ENCODE measurements around the gene DIP2C.

DIP2C gene

DNA sequence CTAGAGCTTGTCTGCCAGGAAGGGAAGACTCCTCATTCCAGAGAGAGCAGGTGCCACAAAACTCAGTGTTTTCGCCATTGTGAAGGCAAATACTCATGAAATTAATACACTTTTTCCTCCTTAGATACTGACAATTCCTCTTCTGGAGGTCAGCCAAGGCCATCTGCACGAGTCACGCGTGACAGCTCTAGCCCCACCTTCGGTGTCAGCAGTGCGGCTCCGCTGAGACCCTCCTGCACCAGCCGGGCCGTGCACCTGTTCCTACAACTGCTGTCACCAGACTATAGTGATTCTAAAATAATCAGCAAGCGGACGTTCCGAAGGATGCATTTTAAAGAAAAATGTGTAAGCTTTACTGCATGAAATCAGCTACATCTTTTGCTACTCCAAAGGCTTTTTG, 127.7 kb downstream of the DIP2C start:
- Mint-ChIP-seq H3K9me3 (peaks cover 17% of the 10 kb centered on the region), H3K4me3 (no peak overlapping the region), H3K27me3 (peaks cover 16% of the 10 kb centered on the region), H3K4me1 (ENCODE audit: low read depth) (no peaks in the 10 kb centered on the region), H3K36me3 (ENCODE audit: low read depth) (no peaks in the 10 kb centered on the region), H3K27ac (no peak overlapping the region)

DNA sequence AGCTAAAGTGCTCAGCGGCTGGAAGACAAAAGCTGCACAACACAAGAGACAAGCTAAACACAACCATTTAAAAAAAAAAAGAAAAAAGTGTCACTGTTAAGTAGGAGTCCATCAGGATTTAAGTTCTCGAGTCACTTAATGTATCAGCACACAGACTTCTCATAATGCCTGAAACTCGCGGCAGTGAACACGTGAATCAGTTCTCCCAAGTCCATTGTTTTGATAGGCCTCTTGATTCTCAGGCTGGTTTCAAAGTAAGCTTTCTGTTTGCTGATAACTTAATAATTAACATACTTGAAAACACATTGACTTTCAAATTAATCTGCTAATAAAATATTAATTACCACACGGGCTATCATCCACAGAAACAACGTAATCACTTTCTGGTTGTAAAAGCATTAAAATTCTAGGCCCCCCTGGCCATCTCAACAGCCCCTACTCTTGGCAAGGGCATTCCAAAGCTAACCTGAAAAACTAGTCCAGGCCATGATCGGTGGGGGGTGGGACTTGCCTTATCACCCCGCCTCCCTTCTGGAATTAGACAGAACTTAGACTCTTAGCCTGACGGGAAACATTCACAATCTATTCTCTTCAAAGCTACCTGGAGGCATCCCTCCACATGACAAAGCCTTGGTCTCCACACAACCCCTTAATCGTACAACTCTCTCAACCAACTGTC, 129.0 kb downstream of the DIP2C start:
- peaks cover 17% of the 10 kb centered on the region for H3K9me3 Mint-ChIP-seq
- H3K27me3 Mint-ChIP-seq = peaks cover 17% of the 10 kb centered on the region
- H3K4me3 Mint-ChIP-seq = no peak overlapping the region
- no peak overlapping the region for H3K27ac Mint-ChIP-seq
- no peaks in the 10 kb centered on the region for H3K36me3 Mint-ChIP-seq (ENCODE audit: low read depth)
- H3K4me1 Mint-ChIP-seq (ENCODE audit: low read depth) = no peaks in the 10 kb centered on the region

DNA sequence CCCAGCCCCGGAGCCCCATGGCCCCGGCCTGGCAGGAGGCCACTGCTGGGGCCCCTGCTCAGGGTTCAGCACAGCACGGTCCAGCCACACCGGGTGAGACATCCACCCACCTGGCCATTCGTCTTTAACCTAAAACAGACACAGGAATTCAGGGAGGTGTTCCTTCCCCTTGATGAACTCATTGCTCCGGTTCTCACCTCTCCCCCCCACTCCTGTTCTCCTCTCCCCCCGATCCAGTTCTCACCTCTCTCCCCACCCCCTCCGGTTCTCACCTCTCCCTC, 129.8 kb downstream of the DIP2C start:
- Mint-ChIP-seq H3K27ac (no peak overlapping the region), H3K4me1 (ENCODE audit: low read depth) (no peaks in the 10 kb centered on the region)

DNA sequence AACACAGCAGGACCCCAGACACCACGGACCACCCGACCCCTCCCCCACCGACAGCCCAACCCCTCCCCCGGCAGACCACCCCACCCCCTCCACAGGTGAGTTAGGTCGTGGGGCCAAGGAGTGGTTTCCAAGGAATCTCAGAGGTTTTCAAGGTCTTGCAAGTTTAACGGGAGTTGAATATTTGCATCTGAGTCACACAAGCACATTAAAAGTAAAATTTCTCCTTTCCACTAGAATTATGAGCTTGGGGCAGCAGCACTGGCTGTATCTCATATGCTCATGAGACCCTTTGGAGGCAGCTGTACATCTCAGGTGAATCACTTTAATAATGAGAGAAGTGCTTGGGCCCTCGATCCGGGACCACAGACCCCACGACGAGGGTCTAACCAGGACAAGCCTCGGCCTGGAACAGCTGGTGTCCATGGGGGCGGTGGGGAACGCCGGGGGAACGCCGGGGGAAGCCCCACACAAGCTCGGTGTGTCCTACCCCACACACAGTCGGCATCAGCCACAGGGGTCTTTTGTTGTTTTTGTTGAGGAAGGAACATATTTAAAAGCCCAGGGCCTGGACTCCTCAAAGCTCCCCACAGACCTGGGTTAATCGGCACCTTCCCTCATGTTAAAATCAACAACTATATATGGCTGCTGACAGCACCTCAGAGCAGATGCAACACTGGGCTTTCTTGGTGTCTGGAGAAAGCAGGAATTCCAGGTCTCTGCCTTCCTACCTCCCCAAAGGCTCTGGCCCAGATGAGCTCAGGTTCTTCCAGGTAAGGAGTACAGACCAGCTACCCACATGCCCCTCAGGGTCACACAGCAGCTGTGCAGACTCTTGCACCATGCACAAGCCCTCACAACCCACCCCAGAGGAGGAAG, 130.3 kb downstream of the DIP2C start:
- H3K27me3 Mint-ChIP-seq = peaks cover 9% of the 10 kb centered on the region
- no peaks in the 10 kb centered on the region for H3K4me1 Mint-ChIP-seq (ENCODE audit: low read depth)
- no peak overlapping the region for H3K4me3 Mint-ChIP-seq
- no peaks in the 10 kb centered on the region for H3K36me3 Mint-ChIP-seq (ENCODE audit: low read depth)
- H3K27ac Mint-ChIP-seq = no peak overlapping the region
- H3K9me3 Mint-ChIP-seq = peaks cover 10% of the 10 kb centered on the region

More for the DNA sequence above, 129.8 kb downstream of the DIP2C start:
- Mint-ChIP-seq H3K36me3 (ENCODE audit: low read depth) (no peaks in the 10 kb centered on the region), H3K27me3 (peaks cover 15% of the 10 kb centered on the region), H3K9me3 (peaks cover 16% of the 10 kb centered on the region), H3K4me3 (no peak overlapping the region)

DNA sequence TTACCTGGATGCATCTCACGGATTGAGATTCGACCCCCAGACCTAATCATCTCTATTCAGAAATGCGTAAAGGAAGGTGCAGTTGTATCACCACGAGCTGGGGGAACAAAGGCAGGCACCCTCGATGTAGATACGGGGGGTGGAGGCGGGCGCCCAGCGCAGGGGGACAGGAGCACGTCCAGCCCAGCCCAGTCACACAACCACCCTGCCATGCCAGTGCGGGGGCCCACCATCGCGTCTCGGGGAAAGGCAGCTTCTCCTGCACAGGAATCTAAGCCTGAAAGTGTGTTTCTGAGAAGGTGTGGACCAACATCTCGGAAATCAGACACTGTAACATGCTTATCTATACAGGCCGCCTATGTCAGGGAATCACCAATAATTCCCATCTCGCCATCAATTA, 131.1 kb downstream of the DIP2C start:
- no peak overlapping the region for H3K4me3 Mint-ChIP-seq
- peaks cover 6% of the 10 kb centered on the region for H3K27me3 Mint-ChIP-seq
- no peak overlapping the region for H3K27ac Mint-ChIP-seq
- H3K4me1 Mint-ChIP-seq (ENCODE audit: low read depth) = no peaks in the 10 kb centered on the region
- H3K9me3 Mint-ChIP-seq = peaks cover 2% of the 10 kb centered on the region
- no peaks in the 10 kb centered on the region for H3K36me3 Mint-ChIP-seq (ENCODE audit: low read depth)

DNA sequence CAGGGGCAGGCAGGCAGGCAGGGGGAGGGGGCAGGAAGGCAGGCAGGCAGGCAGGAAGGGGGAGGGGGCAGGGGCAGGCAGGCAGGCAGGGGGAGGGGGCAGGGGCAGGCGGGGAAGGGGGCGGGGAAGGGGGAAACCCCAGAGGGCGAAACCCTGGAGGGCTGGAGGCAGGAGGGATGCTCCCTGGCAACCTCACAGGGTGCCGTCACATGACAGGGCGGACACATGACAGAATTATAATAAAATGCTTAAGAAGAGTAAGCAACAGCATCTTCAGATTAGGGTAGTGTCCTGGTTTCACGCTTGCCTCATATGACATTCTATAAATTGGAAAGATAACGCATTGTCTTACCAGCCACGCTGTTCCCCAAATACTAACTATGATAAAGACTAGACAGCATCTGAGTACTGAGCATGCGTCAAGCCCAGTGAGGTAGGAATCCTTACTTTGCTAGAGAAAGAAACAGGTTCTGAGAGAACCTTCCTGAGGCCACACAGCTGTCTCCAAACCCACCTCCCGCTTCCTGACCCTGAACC, 131.6 kb downstream of the DIP2C start:
- Mint-ChIP-seq H3K27ac (no peak overlapping the region), H3K4me1 (ENCODE audit: low read depth) (no peaks in the 10 kb centered on the region), H3K36me3 (ENCODE audit: low read depth) (no peaks in the 10 kb centered on the region), H3K9me3 (no peaks in the 10 kb centered on the region), H3K4me3 (no peak overlapping the region), H3K27me3 (peaks cover 10% of the 10 kb centered on the region)

DNA sequence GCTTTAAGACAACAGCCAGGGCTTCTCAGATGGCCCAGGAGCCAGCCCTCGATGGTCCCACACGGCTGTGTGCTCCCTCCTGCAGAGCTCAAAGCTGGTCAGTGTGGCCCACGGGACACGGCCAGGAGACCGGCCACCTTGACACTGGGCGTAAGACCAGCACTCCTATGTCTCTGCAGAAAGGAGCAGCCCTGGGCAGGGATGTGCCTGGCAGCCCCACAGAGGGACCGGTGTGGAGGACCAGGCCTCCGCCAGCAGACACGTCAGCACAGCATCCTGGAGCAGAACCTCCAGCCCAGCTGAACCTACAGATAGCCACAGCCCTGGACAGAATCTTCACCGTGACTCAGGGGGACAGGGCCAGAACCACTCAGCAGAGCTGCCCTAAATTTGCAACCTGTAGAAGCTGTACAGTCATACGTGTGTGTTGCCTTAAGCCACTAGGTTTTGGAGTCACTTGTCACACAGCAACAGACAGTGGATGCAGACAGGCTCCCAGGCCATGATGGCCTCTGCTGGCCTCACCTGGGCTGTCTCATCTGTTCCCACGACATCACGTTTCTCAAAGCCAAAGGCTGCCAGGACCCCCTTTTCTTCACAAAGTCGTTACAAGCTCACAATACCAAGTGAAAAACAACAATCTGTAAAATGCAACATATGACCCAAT, 132.4 kb downstream of the DIP2C start:
- Mint-ChIP-seq H3K4me3 (no peak overlapping the region), H3K36me3 (ENCODE audit: low read depth) (no peaks in the 10 kb centered on the region), H3K27ac (no peak overlapping the region), H3K27me3 (peaks cover 10% of the 10 kb centered on the region), H3K9me3 (no peaks in the 10 kb centered on the region), H3K4me1 (ENCODE audit: low read depth) (no peaks in the 10 kb centered on the region)

DNA sequence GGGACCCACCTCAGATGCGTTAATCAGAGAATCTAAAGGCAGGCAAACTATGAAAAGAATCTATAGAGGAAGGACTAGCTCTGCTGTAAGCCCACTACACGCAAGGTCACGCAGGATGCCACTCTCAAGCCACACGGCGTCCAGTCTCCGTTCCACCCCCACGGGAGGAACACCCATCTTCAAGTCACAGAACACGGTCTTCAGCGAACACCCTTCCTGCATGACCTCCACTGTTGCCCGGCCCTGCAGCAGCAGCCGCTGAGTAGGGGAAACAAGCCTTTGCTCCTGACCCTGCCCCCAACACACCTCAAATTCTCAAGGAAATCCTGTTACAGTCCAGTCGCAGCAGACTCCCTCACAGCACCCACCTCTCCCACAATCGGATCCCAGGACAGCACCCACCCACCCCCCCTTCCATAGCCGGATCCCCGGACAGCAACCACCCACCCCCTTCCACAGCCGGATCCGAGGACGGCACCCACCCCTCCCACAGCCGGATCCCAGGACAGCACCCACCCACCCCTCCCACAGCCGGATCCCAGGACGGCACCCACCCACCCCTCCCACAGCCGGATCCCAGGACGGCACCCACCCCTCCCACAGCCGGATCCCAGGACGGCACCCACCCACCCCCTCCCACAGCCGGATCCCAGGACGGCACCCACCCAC, 133.7 kb downstream of the DIP2C start:
- H3K9me3 Mint-ChIP-seq = no peaks in the 10 kb centered on the region
- no peak overlapping the region for H3K27ac Mint-ChIP-seq
- H3K27me3 Mint-ChIP-seq = peaks cover 10% of the 10 kb centered on the region
- H3K4me3 Mint-ChIP-seq = no peak overlapping the region
- no peaks in the 10 kb centered on the region for H3K4me1 Mint-ChIP-seq (ENCODE audit: low read depth)
- H3K36me3 Mint-ChIP-seq (ENCODE audit: low read depth) = no peaks in the 10 kb centered on the region

DNA sequence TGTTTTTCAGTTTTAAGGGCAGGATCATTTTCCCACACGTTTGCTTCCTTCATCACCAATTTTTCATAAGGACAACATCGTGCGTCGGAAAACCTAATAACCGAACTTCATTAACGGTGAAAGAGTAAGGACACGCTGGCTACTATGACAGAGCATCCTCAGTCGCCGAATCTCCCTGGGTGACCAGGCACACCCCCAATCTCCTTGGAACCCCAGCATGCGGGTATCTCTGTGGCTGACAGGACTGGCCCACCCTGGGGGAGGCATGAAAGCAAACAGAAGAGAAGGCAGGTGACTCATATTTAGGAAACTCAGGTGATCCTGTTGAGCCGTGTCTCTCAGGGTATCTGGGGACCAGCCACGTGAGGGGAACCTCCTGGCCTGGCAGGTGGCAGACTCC, 134.2 kb downstream of the DIP2C start:
- Mint-ChIP-seq H3K4me1 (ENCODE audit: low read depth) (no peaks in the 10 kb centered on the region), H3K36me3 (ENCODE audit: low read depth) (no peaks in the 10 kb centered on the region), H3K4me3 (no peak overlapping the region), H3K27ac (no peak overlapping the region), H3K27me3 (peaks cover 10% of the 10 kb centered on the region), H3K9me3 (no peaks in the 10 kb centered on the region)

DNA sequence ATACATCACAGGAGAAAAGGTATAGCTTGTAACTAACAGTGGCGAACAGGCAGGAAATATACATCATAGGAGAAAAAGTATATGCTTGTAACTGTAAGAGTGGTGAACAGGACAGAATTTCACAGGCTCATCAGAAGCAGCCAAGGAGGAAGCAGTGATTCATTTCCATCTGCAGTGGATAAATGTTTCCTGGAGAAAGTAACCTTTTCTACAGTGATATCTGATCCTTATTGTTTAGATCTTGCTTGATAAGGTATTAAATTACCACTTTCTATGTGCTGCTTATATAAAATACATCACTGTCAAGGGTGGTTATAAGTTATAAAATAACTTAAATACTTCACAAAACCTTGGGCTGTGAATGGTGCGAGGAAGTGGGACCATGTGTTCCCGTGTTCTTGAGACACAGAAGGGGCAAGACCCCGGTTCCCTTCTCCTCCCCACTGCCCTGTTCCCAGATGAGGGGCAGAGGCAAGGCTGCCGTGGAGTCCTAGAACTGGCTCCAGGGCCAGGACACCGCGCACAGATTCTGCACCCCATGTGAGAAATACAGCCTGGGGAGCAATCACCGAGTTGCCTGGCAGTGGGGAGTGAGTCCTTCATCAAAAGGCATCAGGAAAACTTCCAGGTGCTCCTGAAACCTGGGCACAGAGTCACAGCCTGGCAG, 135.2 kb downstream of the DIP2C start:
- Mint-ChIP-seq H3K27me3 (peaks cover 10% of the 10 kb centered on the region), H3K27ac (no peak overlapping the region), H3K36me3 (ENCODE audit: low read depth) (no peaks in the 10 kb centered on the region), H3K4me1 (ENCODE audit: low read depth) (no peaks in the 10 kb centered on the region), H3K9me3 (no peaks in the 10 kb centered on the region), H3K4me3 (no peak overlapping the region)

DNA sequence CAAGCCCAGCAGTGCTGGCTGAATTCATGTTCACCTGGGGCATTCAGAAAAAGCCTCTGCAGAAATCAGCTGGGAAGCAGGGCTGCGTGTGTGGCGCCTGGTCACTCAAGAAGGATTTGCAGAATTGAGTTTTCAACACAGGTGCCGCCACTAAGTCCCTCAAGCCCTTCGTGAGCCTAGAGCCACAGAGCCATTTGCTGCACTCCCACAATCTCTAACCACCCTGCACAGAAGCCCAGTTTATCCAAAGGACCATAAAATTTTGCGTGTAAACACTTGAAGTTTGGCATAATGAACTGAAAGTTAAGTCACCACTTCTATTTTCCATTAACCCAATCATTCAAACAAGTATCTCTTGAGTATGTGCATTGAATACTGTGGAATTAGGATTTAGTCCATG, 136.2 kb downstream of the DIP2C start:
- H3K27me3 Mint-ChIP-seq = peaks cover 14% of the 10 kb centered on the region
- no peaks in the 10 kb centered on the region for H3K4me1 Mint-ChIP-seq (ENCODE audit: low read depth)
- no peaks in the 10 kb centered on the region for H3K36me3 Mint-ChIP-seq (ENCODE audit: low read depth)
- H3K4me3 Mint-ChIP-seq = no peak overlapping the region
- no peak overlapping the region for H3K27ac Mint-ChIP-seq
- H3K9me3 Mint-ChIP-seq = no peaks in the 10 kb centered on the region

DNA sequence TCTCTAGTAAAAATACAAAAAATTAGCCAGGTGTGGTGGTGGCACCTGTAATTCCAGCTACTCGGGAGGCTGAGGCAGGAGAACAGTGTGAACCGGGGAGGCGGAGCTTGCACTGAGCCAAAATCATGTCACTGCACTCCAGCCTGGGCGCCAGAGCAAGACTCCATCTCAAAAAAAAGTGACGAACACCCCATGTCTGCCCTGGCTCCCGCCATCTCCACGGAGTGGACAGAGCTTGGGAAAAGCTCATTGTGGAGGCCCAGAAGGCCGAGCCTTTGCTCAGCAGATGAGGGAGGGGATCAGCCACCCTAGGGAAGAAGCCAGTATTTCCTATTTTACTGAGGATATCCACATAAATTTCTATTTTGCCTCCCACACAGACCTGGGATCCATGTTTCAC, 136.8 kb downstream of the DIP2C start:
- Mint-ChIP-seq H3K4me3 (no peak overlapping the region), H3K27me3 (peaks cover 17% of the 10 kb centered on the region), H3K9me3 (no peaks in the 10 kb centered on the region), H3K27ac (no peak overlapping the region), H3K36me3 (ENCODE audit: low read depth) (no peaks in the 10 kb centered on the region), H3K4me1 (ENCODE audit: low read depth) (no peaks in the 10 kb centered on the region)

DNA sequence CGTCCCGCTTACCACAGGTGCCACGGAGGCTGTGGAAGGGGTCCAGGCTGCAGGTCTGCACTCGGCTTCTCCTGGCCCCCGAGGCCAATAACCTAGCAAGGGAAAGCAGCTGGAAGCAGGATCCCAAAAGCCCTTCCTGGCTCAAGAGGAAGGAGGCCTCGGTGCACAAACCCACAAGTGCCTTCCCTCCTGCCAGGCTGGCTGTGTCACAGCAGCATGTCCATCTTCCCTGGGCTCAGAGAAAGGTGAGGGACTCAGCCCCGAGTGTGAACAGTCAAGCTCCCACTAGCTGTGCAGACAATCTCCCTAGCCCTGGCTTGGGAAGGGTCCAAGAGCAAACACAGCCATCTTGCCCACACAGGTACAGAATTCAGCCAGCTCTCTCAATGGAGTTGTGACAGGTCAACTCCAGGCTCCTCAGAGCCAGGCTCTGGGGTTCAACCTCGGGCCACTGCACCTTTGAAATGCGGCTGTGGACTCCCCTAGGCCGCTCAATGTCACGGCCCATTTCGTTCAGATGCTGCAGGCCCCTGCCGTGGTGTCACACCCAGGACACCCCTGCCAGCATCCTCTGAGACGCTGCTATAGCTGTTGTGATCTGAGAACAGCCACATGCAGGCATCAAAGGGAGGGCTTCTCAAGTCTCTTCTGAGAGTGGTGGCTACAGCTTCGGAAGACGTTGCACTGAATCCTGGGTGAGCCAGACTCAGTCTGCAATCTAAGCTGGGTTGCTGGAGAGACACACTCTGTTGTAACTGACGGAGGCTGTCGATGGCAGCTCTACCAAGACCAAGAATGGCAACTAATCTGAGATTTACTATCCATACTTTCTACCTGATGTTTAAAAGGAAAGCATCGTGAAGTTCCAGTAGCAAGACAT, 137.9 kb downstream of the DIP2C start:
- Mint-ChIP-seq H3K4me3 (no peak overlapping the region), H3K27me3 (peaks cover 22% of the 10 kb centered on the region)

More for the DNA sequence above, 137.9 kb downstream of the DIP2C start:
- Mint-ChIP-seq H3K4me1 (ENCODE audit: low read depth) (no peaks in the 10 kb centered on the region), H3K9me3 (no peaks in the 10 kb centered on the region), H3K27ac (no peak overlapping the region), H3K36me3 (ENCODE audit: low read depth) (no peaks in the 10 kb centered on the region)
